SK-N-SH (cell line): ENCODE data around the gene OR4Q3.
"Not testable (repeated sequence)": the region's sequence is repeated elsewhere in the genome, so short reads cannot be mapped to it uniquely, and the experiment has no call there.

Source experiments
- EP300 ChIP-seq, 2 experiments: IDR thresholded peaks; 2 replicates each; pipeline versions ENCODE4 v1.4.0 to v1.6.1; 2012; ENCODE audit warnings: borderline replicate concordance in 1 of 2, low read depth in 1 of 2, low read length in 1 of 2
- EZH2phosphoT487 ChIP-seq: fragments of 200-600 bp; sonication (generic); IDR thresholded peaks from 2 replicates; pipeline ENCODE4 v1.6.1; 2017; ENCODE audit warnings: low read depth, mixed run types, mild to moderate bottlenecking, antibody characterized with exemption, moderate library complexity, borderline replicate concordance
- FOXM1 ChIP-seq: IDR thresholded peaks from 2 replicates; pipeline ENCODE4 v1.4.0; 2012; ENCODE audit warnings: low read depth, mild to moderate bottlenecking
- JUND ChIP-seq: IDR thresholded peaks from 2 replicates; pipeline ENCODE4 v1.4.0; 2012
- RFX5 ChIP-seq: IDR thresholded peaks from 2 replicates; pipeline ENCODE4 v1.6.1; 2012; ENCODE audit warnings: mild to moderate bottlenecking, improper control_type of control experiment, low read length
- TF ChIP-seq, protein P1 (sequence below): fragments of 200-600 bp; sonication (generic); IDR thresholded peaks from 2 replicates; pipeline ENCODE4 v1.6.1; 2017; ENCODE audit warnings: antibody characterized with exemption, mild to moderate bottlenecking, moderate library complexity

DNA sequence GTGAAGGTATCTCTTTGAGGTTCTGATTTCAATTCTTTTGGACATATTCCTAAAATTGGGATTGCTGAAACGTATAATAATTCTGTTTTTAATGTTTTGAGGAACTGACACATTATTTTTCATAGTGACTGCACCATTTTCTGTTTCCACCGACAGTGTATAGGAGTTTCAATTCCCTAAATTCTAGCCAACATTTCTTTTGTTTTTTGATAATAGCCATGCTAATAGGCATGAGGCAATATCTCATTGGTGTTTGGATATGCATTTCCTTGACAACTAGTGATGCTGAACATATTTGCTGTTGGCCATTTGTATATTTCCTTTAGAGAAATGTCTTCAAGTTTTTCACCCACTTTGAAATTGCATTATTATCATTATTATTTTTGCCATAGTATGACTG is 29.1 kb downstream of the OR4Q3 start:
- TF ChIP-seq, protein P1, sequence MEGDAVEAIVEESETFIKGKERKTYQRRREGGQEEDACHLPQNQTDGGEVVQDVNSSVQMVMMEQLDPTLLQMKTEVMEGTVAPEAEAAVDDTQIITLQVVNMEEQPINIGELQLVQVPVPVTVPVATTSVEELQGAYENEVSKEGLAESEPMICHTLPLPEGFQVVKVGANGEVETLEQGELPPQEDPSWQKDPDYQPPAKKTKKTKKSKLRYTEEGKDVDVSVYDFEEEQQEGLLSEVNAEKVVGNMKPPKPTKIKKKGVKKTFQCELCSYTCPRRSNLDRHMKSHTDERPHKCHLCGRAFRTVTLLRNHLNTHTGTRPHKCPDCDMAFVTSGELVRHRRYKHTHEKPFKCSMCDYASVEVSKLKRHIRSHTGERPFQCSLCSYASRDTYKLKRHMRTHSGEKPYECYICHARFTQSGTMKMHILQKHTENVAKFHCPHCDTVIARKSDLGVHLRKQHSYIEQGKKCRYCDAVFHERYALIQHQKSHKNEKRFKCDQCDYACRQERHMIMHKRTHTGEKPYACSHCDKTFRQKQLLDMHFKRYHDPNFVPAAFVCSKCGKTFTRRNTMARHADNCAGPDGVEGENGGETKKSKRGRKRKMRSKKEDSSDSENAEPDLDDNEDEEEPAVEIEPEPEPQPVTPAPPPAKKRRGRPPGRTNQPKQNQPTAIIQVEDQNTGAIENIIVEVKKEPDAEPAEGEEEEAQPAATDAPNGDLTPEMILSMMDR, result not testable (repeated sequence)
- TF ChIP-seq EP300 (IDR thresholded peaks at IDR 0.05; ENCODE audit: borderline replicate concordance in 1 of 2, low read depth in 1 of 2, low read length in 1 of 2); RFX5; JUND; EZH2phosphoT487; FOXM1: not testable (repeated sequence)
